NCI-H226 (cell line): Measurements from ENCODE around the gene MSH6.

Experiments
- DNase-seq: peaks from one replicate; pipeline ENCODE4 v3.0.0-alpha.2; 2015

Gene MSH6, protein sequence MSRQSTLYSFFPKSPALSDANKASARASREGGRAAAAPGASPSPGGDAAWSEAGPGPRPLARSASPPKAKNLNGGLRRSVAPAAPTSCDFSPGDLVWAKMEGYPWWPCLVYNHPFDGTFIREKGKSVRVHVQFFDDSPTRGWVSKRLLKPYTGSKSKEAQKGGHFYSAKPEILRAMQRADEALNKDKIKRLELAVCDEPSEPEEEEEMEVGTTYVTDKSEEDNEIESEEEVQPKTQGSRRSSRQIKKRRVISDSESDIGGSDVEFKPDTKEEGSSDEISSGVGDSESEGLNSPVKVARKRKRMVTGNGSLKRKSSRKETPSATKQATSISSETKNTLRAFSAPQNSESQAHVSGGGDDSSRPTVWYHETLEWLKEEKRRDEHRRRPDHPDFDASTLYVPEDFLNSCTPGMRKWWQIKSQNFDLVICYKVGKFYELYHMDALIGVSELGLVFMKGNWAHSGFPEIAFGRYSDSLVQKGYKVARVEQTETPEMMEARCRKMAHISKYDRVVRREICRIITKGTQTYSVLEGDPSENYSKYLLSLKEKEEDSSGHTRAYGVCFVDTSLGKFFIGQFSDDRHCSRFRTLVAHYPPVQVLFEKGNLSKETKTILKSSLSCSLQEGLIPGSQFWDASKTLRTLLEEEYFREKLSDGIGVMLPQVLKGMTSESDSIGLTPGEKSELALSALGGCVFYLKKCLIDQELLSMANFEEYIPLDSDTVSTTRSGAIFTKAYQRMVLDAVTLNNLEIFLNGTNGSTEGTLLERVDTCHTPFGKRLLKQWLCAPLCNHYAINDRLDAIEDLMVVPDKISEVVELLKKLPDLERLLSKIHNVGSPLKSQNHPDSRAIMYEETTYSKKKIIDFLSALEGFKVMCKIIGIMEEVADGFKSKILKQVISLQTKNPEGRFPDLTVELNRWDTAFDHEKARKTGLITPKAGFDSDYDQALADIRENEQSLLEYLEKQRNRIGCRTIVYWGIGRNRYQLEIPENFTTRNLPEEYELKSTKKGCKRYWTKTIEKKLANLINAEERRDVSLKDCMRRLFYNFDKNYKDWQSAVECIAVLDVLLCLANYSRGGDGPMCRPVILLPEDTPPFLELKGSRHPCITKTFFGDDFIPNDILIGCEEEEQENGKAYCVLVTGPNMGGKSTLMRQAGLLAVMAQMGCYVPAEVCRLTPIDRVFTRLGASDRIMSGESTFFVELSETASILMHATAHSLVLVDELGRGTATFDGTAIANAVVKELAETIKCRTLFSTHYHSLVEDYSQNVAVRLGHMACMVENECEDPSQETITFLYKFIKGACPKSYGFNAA (N-terminal part only)

DNA sequence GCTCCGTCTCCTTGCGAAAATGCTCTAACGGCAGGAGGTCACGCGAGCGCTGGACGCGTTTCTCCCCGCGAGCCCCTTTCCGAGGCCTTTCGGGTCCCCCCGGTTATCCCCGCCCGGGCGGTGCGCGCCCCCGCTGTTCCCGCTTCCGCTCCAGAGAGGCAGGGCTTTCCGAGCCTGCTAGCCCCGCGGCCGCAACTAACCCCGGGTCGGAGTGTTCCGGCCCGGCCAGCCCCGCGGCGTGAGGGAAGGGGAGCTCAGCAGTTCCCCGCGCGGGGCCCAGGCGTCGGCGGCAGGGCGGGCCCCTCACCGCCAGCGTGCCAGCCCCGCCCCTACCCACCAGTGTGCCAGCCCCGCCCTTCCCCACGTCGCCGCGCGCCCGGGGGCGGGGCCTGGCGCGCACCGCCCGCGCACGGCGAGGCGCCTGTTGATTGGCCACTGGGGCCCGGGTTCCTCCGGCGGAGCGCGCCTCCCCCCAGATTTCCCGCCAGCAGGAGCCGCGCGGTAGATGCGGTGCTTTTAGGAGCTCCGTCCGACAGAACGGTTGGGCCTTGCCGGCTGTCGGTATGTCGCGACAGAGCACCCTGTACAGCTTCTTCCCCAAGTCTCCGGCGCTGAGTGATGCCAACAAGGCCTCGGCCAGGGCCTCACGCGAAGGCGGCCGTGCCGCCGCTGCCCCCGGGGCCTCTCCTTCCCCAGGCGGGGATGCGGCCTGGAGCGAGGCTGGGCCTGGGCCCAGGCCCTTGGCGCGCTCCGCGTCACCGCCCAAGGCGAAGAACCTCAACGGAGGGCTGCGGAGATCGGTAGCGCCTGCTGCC, at the start of gene MSH6:
Gene MSH6 (plus strand): TSS at position 475 of the 815 bp plus-strand sequence. CDS start 89 bp downstream, at position 564.
- peak; percentile 86 for DNase-seq

DNA sequence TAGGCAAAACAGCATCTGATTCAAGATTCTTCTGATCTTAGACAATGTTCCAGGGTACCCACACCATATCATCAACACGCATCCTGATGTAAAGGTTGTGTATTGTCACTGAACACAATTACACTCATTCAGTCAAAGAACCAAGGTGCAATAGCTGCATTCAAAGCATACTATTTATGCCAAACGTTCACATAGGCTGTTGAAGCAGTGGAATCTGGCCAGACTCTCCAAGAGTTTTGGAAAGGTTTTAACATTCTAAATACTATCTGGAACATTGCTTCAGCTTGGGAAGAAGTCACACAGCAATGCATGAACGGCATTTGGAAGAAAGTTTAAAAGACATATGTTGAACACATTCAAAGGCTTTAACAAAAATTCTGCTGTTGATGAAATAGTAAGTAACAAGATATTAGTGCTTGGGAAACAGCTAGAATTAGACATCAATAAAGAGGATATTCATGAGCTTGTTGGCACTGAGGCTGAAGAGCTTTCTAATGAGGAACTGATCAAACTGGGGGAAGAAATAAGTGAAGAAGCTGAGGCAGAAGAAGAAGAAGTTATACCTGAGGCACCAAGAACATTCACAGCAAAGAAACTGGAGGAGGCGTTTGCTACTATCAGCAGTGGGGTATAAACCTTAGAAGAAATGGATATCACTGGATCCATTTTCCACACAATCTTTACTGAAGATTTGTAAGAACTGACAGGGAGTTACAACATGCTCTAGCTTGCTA, 47.6 kb upstream of the MSH6 start:
- no peak for DNase-seq

DNA sequence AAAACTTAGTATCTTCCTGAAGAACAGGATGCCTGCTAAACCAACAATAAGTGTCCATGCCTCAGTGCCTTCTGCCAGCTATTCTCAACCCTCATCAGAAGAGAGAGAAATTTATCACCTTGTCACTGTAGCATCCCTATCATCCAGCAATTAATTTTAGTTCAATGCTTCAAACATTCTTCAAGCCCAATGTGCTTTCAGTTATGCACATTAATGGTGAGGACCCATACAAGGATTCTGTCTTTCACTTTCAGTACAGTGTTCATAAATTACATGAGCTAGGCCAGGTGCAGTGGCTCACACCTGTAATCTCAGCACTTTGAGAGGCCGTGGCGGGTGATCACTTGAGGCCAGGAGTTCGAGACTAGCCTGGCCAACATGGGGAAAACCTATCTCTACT, 47.0 kb upstream of the MSH6 start:
- DNase-seq, result no peak

DNA sequence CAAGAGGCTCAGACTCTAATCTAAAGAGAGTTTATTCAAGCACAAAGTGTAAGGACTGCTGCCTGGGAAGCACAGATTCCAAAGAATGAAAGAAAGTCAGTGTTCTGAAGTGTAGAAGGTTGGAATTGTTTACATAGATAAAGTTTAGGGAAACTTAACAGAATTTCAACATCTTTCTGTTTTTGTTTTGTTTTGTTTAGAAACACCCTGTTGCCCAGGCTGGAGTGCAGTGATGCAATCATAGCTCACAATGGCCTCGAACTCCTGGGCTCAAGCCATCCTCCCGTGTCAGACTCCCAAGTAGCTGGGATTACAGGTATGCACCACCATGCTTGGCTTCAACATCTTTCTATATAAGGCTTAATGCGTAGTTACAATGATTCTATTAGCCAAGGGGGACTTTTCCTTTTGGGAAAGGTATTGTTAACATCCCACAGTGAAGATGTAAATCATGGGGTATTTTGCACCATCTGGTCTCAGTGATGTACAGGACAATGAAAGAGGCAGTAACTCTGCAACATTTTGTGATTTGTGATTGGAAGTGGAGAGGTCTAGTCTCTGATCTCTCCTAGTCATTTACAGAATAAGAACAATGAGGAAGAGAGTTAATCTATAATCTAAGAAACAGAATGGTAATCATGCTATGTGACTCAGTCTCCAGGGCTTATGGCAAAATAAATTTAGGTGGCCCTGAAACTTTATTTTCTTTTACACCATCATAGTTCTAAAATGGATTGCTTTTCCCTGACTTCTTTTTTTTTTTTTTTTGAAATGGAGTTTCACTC, 45.6 kb upstream of the MSH6 start:
- no peak for DNase-seq

DNA sequence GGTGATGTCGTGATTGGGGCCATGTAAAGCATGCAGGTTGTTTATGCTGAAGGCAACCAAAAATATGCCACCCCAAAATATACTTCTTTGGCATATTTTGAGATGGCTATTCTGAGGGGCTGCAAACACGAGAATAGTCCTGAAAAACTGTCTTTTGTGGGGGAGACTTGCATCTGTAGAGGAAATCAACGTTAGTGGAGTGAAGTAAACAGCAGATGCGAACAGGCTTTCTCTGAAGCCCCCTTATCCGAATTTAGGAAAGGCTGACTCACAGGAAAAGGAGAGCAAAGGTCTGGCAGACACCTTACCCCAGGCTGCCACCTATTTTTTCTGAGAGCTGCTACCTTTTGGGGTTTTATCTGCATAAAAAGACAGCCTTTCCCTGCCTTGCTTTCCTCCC, 44.6 kb upstream of the MSH6 start:
- DNase-seq, result no peak

DNA sequence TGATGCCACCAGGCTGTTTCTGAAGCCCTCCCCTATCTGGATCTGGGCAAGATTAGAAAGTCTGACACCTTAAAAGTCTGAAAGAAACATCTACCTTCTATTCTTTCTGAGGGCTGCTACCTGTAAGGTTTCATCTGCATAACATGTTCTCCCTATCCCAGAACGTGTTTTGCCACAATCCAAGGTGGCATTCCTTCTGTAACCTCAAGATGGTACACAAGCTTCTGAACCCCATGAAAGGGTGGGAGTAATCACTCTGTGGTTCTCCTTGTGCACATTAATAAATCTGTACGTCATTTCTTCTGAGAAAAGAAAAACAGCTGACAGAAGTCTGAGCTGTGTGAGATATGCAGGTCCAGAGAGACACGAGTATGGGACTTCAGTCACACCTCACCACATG, 41.8 kb upstream of the MSH6 start:
- DNase-seq, result no peak

DNA sequence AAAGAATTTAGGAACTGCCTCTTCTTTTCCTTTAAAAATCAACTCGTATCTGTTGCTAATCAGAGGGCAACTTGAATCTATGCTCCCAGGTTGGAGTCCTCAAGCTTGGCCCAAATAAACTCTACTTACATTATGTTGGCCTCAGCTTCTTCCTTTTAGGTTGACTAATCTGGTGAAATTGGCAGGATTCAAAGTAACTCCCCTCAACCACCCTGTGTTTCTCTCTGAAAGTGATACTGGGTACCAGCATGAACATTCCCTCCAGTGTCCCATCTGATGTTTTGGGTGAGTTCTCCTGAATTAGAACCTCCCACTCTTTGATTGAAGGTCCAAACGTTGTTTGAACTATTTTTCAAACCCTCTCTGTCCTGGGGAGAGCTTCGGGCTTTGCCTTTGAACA, 41.3 kb upstream of the MSH6 start:
- DNase-seq, result no peak

DNA sequence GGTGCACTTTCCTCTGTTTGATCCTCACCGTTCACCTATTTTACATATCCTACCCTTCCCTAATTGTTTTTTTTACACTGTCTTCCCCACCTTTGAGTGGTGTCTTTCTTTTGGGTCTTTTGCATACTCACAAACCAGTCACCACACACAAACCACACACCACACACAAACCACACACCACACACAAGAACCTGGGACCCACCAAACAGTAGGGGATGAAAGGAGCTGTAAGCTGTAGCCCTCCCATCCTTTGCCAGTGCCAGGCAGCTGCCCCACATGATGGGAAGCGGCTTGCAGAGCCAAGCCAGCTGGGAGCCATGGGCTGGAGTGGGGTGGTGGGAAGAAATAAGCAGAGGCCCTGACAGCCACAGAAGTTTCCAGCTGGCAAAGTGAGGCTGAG, 38.9 kb upstream of the MSH6 start:
- no peak for DNase-seq

DNA sequence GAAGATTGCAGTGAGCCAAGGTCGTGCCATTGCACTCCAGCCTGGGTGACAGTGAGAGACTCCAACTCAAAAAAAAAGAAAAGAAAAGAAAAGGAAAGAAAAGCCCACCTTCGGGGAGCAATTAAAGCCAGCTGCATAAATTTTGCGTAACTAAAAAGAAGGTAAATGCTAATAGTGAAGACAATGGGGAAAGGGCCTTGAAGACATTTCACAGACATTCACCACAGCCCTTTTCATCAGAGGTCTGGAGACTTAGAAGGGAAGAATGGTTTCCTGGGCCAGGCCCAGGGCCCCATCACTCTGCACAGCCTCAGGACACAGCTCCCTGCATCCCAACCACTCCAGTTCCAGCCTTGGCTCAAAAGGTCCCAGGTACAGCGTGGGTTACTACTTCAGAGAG, 35.1 kb upstream of the MSH6 start:
- no peak for DNase-seq

DNA sequence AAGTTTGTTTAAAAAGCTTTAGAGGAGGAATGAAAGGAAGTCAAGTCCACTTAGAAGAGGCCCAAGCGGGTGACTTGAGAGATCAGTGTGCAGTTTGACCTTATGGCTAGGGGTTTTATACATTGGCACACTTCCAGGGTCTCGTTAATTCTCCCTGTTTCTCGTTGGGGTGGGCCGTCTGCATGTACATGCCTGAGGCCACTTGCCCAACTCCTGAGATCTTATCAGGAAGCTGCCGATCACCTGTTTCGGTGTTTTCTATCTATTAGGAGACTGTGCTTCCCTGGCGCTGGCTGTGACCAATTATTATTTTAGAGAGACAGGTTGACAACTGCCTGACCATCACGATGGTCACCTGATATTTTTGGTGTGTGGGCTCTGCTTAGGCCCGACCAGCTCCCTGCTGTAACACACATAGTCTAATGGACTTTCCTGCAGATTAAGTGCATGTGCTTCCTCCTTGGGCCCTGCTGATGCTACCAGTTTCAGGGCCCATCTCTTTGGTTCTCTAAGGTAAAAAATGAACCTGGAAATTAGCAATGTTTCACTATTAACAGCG, 31.0 kb upstream of the MSH6 start:
- no peak for DNase-seq

DNA sequence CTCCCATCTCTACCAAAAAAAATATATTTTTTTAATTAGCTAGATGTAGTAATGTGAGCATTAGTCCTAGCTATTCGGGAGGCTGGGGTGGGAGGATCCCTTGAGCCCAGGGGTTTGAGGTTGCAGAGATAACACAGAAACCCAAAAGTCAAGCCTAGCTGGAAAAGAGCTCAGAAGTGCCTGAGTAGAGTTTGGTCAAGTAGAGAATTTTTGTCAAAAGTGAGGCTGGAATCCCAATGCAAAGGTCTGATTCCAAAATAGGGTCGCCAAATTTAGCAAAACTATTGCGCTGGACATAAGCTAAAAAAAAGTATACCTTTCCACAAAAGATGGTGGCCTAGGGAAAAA, 15.5 kb upstream of the MSH6 start:
- no peak for DNase-seq

DNA sequence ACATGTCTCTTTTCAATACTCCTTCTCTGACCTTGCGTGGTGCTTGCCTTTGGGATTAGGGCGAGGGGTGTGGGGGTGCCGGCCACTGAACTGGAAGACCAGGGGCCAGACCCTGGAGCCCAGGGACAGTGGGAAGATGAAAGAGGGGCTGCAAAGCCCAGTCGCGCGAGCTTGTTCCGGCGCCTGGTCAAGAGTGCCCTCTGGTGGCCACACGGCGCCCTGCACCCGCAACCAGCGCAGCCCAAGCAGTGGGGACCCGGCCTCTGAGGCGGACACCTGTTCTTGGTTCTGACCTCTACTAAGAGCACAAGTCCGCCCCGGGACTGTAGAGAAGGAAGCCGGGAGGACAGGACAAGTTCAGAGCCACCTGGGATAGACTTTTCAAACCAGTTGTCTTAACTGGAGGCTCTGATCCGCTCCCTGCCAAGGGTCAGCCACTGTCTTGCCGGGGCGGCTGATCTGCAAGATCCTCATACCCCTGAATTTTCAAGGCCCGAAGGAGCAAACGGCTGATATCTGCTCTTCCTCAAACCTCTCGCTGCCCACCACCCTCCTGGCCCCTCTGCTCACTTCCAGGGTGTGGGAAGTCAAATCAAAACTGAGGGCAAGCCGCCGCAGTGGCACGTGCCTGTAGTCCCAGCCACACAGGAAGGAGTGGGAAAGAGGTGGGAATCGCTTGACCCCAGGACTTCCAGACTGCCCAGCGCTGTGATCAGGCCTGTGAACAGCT, 14.9 kb upstream of the MSH6 start:
- DNase-seq, result no peak

DNA sequence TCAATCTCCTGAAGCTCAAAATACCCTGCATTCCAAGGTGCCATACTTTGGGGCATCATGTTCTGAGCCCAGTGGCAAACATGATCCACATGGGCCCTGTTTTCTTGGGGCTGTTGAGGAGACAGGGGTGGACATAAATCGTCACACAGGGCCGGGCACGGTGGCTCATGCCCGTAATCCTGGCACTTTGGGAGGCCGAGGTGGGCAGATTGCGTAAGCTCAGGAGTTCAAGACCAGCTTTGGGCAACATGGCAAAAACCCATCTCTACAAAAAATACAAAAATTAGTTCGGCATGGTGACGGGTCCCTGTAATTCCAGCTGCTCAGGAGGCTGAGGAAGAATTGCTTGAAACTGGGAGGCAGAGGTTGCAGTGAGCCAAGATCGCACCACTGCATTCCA, 13.6 kb upstream of the MSH6 start:
- DNase-seq, result no peak

DNA sequence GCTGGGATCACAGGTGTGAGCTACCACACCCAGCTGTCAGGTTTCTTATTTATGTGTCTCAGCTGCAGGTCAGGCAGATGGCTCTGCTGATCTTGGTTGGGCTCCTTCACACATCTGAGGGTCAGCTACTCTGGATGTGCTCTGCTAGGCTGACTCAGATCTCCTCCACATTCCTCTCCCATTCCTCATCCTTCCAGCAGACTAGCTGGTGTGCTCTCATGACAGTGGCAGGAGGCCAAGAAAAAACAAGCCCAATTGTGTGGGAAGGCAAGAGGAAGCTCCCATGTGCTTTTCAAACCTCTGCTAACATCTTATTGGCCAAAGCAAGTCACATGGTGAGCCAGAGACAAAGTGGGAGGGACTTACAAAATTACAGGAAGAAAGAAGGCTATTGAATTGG, 11.7 kb upstream of the MSH6 start:
- DNase-seq, result peak; percentile 90

DNA sequence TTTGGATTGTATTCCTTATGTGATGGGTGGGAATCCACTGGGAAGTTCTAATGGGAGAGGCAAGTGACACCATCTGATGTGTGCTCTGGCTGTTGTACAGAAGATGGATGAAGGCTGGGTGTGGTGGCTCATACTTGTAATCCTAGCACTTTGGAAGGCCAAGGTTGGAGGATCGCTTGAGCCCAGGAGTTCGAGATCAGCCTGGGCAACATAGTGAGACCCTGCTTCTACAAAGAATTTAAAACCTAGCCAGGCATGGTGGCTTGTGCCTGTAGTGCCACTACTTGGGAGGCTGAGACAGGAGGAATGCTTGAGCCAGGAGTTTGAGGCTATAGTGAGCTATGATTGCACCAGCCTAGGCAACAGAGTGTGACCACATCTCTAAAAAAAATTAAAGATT, 10.6 kb upstream of the MSH6 start:
- DNase-seq, result no peak

DNA sequence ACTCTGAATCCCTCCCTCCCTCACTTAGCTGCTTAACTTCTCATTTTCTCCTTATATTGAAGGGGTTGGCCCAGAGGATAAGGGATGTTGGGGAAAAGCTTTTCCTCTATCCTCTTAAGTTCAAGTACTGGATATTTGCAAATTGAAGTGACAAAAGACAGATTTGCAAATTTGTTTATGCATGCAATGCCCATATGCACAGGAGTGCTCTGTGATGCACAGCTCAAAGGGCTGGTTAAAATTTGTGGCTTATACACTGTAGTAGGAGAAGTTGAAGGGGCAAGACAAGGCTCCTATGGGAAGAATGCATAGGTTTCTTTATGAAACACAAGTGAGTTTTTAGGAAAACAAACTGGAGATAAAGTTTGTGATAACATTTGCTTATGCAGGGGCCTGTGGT, 8.4 kb upstream of the MSH6 start:
- no peak for DNase-seq

DNA sequence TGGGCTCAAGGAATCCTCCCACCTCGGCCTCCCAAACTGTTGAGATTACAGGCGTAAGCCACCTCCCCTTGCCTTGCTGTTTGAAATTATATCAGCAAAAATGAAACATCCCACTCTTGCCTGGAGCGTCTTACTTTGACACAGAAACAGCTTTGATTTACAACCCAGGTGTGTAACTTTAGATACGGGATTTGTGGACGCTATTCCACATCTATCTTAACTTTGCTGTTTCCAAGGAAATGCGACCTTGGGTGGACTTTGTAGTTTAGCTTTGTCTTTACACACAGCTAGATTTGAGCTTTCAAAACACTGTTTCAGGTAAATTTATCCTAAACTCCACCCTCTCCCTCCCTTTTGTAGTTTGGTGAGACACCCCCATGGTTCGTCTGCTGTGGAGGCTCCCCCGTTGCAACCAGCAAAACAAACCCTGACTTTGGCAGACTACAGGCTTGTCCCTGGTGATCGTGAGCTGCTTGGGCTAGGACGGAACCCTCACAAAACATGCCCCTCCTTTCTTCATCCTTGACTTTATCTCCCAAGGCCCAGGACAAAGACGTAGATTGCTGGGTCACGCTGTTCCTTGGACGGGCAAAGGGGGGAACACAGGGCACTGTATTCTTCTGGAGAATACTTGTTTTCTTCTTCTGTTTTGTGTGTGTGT, 5.5 kb upstream of the MSH6 start:
- DNase-seq, result no peak

DNA sequence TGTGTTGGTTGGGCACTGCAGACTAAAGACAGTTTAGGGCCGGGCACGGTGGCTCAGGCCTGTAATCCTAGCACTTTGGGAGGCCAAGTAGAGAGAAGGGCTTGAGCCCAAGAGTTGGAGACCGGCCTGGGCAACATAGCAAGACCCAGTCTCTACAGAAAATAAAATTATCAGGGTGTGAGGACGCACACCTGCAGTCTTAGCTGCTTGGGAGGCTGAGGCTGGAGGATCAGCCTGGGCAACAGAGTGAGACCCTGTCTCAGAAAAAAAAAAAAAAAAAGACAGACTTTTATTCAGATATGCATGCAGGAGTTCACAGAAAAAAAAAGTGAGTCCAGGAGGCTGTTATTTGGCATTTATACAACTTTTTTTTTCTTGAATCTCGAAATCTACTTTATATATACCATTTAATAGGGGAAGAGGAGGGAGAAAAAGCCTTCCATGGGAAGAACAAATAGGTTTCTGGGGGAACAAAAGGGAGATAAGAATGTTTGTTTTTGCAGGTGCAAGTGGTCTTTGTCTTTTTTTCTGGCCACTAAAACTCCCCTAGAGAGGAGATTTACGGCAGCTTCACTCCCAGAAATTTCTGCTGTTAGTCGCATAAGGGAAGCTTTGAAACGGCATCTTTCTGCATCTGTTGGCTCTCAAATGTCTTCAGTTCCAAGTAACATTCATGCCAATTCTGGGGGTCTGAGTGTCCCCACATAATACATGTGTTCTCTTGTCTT, 4.1 kb upstream of the MSH6 start:
- DNase-seq, result no peak

DNA sequence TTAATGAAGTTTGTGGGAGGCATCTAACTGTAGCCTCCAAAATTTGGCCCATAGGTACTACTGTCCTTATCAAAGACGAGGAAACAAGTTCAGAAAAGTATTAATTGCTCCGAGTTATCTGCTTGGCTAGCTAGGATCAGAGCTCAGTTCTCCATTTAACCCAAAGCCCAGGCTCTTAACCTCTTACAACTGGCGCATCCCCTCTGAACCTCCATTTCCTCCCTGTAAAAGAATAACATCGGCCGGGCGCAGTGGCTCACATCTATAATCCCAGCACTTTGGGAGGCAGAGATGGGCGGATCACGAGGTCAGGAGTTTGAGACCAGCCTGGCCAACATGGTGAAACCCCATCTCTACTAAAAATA, 3.5 kb upstream of the MSH6 start:
- DNase-seq, result no peak
